AG04449 (cell line): ENCODE measurements around the gene BMF.

Experiments used
- CTCF ChIA-PET: fragments of 350-600 bp; formaldehyde crosslinking; extraction: SDS; loops from one replicate; lab custom pipeline; 2021; ENCODE audit warnings: antibody characterized with exemption; lab: Yijun Ruan, JAX
- POLR2A ChIA-PET: fragments of 400-600, 350-600 bp; formaldehyde crosslinking; extraction: SDS; loops from one replicate; lab custom pipeline; 2020; ENCODE audit warnings: antibody characterized with exemption, inconsistent platforms; lab: Yijun Ruan, JAX
- DNase-seq: peaks from one replicate; pipeline ENCODE4 v3.0.0-alpha.2; 2010; ENCODE audit warnings: low read depth, low spot score
- H3K4me3 ChIP-seq: 2 replicates; pipeline ENCODE4 v1.5.1; 2011; ENCODE audit warnings: low read depth, mild to moderate bottlenecking, control low read depth, low read length
- TF ChIP-seq, protein P1 (sequence below): IDR thresholded peaks from one replicate; pipeline ENCODE4 v1.5.1; 2011; ENCODE audit warnings: mild to moderate bottlenecking, moderate library complexity, low read length, control low read depth, inconsistent platforms; ENCODE audit not compliant: insufficient read depth; ENCODE audit errors: missing control alignments

The BMF gene

DNA sequence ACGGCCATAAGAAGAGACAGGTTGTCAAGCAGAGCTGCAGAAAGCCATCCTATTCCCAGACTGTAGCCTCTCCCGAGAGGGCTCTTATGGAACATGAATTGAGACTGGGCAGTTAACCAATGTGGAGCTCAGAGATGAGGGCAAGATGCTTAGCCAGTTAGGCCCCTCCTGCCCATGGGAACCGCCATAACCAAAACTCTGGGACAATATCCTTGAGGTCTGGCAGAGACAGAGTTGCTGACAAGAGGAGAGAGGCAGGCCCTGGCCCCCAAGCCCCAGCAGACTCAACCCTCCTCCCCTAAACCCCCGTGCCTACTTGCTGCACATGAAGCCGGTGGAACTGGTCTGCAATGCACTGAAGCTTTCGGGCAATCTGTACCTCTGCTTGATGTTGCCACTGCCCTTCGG, 4.8 kb downstream of the BMF start:
- POLR2A ChIA-PET, result interaction anchor here (0.8 kb wide), 1 partner anchor 40 kb away, joined by 3 read pairs; no protein-coding TSS in a partner anchor
- no peak overlapping the region for H3K4me3 ChIP-seq
- no peak for DNase-seq

DNA sequence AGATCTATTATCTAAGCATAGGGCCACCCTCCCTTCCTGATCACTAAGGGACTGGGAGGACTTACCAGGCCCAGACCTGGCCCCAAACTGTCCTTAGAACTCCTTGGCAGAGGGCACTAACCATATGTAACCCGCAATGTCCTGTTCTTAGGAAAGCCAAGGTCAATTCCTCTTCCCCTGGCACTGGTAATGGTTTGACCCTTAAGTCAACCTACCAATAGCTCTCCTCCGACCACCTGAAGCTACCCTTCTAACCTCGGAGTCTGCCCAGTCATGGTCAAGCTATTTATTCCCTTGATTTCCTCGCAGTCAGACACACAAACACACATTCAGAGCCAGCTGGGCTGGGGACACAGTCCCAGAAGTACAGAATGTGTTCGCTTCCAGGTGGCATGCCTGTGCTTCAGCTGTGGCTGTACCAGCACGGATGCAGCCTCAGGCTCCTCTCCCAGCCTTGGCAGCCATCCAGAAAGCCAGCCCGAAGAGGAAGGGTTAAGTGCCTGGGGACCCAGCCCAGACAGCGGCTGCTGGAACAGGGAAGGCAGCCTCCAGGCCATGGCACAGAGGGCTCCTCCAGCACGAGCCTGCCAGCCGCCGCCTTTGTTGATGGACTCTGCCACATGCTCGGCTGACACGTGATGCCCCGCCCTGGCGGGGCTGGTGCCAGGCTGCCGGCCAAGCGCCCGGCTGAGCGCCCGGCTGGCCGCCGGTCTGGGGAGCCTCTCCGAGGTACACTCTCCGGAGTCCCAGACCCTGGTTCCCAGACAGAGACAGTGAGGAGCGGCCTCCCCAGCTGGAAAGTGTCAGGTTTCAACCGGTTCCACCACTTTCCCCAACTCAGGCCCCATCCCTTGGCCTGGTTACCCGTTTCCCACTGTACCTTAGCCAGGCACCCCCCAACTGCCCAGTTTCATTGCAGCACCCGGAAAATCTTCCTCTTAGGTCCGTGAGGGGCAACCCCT, 5.5 kb downstream of the BMF start:
- TF ChIP-seq, protein P1, sequence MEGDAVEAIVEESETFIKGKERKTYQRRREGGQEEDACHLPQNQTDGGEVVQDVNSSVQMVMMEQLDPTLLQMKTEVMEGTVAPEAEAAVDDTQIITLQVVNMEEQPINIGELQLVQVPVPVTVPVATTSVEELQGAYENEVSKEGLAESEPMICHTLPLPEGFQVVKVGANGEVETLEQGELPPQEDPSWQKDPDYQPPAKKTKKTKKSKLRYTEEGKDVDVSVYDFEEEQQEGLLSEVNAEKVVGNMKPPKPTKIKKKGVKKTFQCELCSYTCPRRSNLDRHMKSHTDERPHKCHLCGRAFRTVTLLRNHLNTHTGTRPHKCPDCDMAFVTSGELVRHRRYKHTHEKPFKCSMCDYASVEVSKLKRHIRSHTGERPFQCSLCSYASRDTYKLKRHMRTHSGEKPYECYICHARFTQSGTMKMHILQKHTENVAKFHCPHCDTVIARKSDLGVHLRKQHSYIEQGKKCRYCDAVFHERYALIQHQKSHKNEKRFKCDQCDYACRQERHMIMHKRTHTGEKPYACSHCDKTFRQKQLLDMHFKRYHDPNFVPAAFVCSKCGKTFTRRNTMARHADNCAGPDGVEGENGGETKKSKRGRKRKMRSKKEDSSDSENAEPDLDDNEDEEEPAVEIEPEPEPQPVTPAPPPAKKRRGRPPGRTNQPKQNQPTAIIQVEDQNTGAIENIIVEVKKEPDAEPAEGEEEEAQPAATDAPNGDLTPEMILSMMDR, result no peak
- ChIA-PET CTCF (interaction anchor here (0.7 to 15.5 kb wide), 21 partner anchors 10 to 171 kb away, joined by 3 to 270 read pairs (median 8); partner anchors contain the start of gene SRP14), POLR2A (interaction anchor here (0.6 to 0.9 kb wide), 3 partner anchors 41 to 58 kb away, joined by 3 to 4 read pairs (median 3); no protein-coding TSS in a partner anchor)
- no peak for DNase-seq
- peak overlapping the region; percentile 20; the same call in 1 of the 2 replicates for H3K4me3 ChIP-seq

More for the DNA sequence above, 4.8 kb downstream of the BMF start:
- TF ChIP-seq, protein P1, result no peak
- CTCF ChIA-PET, result interaction anchor here (0.6 to 15.5 kb wide), 34 partner anchors 10 to 171 kb away, joined by 3 to 270 read pairs (median 6); partner anchors contain the start of gene SRP14

DNA sequence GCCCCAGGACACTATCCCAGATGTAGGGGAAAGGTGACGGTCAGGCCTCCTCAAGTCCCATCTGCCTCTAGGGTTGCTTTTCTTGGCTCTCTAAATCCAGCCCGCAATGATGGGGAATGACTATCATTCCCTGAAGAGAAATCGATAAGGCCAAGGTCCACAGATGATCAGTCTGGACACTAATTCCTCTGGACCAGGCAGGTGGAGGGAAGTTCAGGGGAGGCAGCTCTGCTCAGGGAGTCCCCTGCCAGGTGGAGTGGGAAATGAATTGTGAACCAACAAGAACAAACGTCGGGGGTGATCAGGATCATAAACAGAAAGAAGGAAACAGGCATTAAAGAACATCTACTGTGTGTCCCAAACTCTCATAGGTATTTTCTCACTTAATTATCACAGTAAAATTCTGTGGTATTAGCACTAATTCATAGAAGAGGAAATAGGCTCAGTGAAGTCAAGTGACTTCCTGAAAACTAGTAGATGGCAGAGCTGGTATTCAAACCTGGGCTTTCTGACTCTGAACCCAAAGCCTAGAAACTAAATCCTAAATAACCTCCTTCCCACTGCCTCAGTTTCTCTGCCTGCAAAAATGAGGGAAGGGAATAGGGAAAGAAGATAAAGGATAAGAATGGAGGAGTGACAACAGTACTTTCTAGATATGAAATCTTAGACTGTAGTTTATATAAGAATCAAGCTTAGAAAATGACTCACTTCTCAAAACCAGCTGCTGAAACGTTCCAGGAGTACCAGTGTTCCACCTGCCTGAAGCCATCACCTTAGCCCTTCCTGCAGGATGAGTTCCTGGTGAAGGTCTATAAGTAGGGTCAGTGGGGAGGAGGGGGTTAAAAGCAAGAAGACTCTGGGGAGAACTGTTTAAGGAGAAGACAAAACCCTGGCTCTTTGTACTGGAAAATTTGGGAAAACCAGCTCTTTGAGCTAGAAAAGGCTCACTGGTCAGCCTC, 7.5 kb downstream of the BMF start:
- ChIA-PET POLR2A (no interaction called here), CTCF (interaction anchor here (0.8 to 15.5 kb wide), 7 partner anchors 8 to 178 kb away, joined by 3 to 270 read pairs (median 5); no protein-coding TSS in a partner anchor)
- H3K4me3 ChIP-seq, result no peak overlapping the region
- TF ChIP-seq, protein P1, result no peak
- DNase-seq, result no peak

DNA sequence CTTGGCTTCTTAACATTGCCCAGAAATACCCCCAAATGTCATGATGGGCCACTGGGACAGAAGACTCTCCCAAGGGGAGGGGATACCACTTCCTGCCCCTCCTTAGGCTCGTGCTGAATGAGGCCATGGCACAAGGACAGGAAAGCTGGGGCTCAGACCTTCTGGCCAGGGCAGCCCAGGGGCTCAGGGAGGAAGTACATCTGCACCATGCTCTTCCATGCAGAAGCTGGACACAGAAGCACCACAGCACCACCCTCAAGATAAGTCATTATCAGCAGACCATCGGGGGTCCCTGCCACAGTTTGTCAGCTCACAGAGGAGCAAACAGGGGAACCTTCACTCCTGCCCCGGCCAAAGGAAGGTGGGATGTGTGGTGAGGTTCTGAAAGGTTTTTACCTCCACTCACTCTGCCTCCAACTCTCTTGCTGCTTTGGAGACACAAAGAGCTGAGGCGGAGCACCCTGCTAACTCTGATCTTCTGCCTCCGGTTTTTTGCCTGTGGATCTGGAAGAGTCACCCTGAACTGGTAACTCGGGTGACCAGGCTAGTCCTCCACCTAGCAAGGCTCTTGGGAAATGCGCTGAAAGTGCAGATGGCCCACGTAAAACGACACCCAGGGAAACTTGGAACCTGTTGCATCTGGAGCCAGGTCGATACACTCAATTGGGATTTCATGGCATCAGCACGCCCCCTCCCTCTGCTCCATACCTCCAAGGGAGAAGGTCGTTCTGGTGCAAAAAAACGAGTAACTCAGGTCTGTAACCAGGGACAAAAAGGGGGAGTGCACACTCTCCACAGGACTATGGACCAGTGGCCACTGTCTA, 8.3 kb downstream of the BMF start:
- ChIA-PET CTCF (interaction anchor here (0.8 to 15.5 kb wide), 8 partner anchors 6 to 180 kb away, joined by 3 to 270 read pairs (median 5); partner anchors contain the start of gene BMF), POLR2A (interaction anchor here (1.0 kb wide), 1 partner anchor 9 kb away, joined by 5 read pairs; the partner anchor contains the start of gene BMF)
- TF ChIP-seq, protein P1, result no peak
- H3K4me3 ChIP-seq, result no peak overlapping the region
- DNase-seq, result no peak

DNA sequence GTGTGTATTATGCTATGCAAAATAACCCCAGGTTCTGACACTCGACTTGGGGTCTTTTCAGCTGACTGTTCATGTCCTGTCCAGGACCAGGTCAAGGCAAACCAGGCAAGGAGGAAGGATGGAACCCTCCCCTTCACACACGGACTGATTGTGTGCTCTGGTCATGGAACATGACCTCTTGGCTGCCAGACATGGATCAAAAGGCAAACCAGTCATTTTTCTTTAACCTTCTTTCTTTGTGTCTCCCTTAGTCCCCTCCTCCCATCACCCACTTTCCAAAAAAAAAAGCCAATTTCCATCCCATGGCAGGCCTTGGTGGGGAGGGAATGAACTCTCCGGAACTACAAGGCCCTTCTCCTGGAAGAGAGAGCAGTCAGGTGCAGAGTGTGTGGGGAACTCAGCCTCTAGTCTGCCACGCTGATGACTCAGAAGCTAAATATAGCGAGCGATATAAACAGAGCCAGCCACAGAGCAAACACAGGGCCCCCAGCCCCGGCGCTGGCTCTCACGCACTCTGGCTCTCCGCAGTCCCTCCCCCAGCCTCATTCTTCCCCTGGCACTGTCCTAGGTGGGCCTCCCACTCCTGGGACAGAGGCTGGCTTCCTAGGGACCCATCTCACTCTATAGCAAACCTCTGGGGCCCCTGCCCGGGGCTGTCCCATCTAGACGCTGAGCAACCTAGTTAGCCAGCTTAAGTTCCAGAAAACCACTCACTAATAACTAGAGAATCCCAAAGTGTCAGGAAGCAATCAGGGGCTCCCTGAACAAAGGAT, 10.0 kb downstream of the BMF start:
- H3K4me3 ChIP-seq, result no peak overlapping the region

More for the DNA sequence above, 10.0 kb downstream of the BMF start:
- ChIA-PET CTCF (interaction anchor here (0.9 to 15.5 kb wide), 7 partner anchors 5 to 180 kb away, joined by 3 to 270 read pairs (median 6); partner anchors contain the start of genes BMF and SRP14), POLR2A (interaction anchor here (0.6 to 1.5 kb wide), 6 partner anchors 14 to 352 kb away, joined by 3 to 6 read pairs (median 3); no protein-coding TSS in a partner anchor)
- TF ChIP-seq, protein P1, result no peak
- peak; percentile 80 for DNase-seq
